ENCODE measurements around the gene LRRC26. TPM values are rescaled to one million over a fixed set of nuclear protein-coding genes. Genes with fewer than 3 reads are reported as not detected.

LRRC26 gene
- polyA plus RNA-seq, 2 of the 4 experiments (the other 2 are of a cell fraction), result 0.08 to 1.0 TPM

DNA sequence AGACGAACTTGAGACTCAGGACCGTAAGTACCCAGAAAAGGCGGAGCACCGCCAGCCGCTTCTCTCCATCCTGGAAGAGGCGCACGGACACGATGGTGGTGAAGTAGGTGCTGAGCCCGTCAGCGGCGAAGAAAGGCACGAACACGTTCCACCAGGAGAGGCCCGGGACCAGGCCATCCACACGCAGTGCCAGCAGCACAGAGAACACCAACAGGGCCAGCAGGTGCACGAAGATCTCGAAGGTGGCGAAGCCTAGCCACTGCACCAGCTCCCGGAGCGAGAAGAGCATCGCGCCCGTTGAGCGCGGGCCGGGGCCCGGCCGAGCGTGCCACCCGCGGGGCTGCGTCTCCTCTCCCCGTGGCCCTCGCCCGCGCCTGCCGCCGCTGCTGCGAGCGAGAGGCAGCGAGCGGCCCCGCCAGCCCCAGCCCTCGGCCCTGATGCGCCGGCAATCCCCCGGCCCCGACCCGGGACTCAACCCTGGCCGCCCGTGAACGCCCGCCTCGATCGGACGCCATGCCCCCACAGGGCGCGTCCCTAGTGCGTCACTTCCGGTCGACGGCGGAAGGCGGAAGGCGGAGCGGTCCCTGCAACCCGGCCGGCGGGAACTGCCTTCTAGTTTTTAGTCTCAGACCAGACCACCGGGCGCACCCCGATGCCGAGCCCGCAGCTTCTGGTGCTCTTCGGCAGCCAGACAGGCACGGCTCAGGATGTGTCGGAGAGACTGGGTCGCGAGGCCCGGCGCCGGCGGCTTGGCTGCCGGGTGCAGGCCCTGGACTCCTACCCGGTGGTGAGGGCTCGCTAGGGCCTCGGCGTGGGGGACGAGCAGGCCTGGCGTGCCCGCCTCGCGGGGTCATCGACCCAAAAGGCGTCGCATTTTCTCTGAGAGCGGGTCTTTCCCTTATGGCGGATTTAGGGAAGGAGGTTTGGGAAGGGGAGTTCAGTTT, 35.5 kb upstream of the LRRC26 start, which contains the start of the genes NDOR1 and TMEM203:
NDOR1 (plus strand) TSS at position 575 of the 944 bp plus-strand sequence; CDS start at position 653, 78 bp downstream.
TMEM203 (minus strand) TSS at position 523 of the 944 bp plus-strand sequence; CDS start at position 289, 234 bp downstream.
- peak within 1 kb of the TSS; percentile 93 for H3K4me3 ChIP-seq
- peaks cover 28% of the 10 kb centered on the region for H3K4me1 ChIP-seq
- peak; percentile 84 to 91 for DNase-seq (ENCODE audit: low read depth in 1 of 2, low spot score in 1 of 2)
- peak within 1 kb of the TSS; percentile 86 for H3K4me2 ChIP-seq
- CTCF ChIA-PET, result interaction anchor here (0.8 to 4.0 kb wide), 7 partner anchors 10 to 32 kb away, joined by 3 to 24 read pairs (median 4); partner anchors contain the start of genes RNF208, RNF224 and SSNA1
- no peak for FAIRE-seq
- WGBS (ENCODE audit: missing lambda C conversion rate), result 4% methylated on average over 27 of the region's 98 CpGs
- POLR2A ChIA-PET, result interaction anchor here (1.0 to 1.5 kb wide), 5 partner anchors 16 to 42 kb away, joined by 3 to 5 read pairs (median 4); partner anchors contain the start of gene TUBB4B
- peak; percentile 69 to 70 for ATAC-seq
- H3K27ac ChIP-seq, result peak within 1 kb of the TSS; percentile 93 to 97
- H3K9me3 ChIP-seq, result no peaks in the 10 kb centered on the region
- TF ChIP-seq RFX5 (IDR thresholded peaks at IDR 0.05) (no peak; the same call in 1 of the 2 replicates), ESRRA (IDR thresholded peaks at IDR 0.05; ENCODE audit: borderline replicate concordance, low read length) (0 out of 2 replicates have a peak, but pooled peaks have one; percentile 9), JUNB (IDR thresholded peaks at IDR 0.05) (no peak), HOXB5 (CRISPR knock-in tag; IDR thresholded peaks at IDR 0.05) (0 out of 2 replicates have a peak, but pooled peaks have one; percentile 20), SREBF2 (IDR thresholded peaks at IDR 0.05) (no peak), ZNF302 (CRISPR knock-in tag; IDR thresholded peaks at IDR 0.05) (no peak), MAFK (IDR thresholded peaks at IDR 0.05; ENCODE audit: partially characterized antibody) (no peak), NPAS2 (CRISPR knock-in tag; IDR thresholded peaks at IDR 0.05; ENCODE audit: borderline replicate concordance) (no peak), EHMT2 (IDR thresholded peaks at IDR 0.05; ENCODE audit: low read depth) (no peak), BHLHE40 (IDR thresholded peaks at IDR 0.05; ENCODE audit: low read depth, low read length) (no peak), NFE2L2 (conservative IDR thresholded peaks at IDR 0.05; ENCODE audit: low read length) (no peak), HOXA7 (CRISPR knock-in tag; IDR thresholded peaks at IDR 0.05) (no peak), RAD21 (conservative IDR thresholded peaks at IDR 0.05 in 1 of 2, IDR thresholded peaks at IDR 0.05 in 1 of 2) (no peak), CBX8 (IDR thresholded peaks at IDR 0.05) (no peak), TFCP2L1 (CRISPR knock-in tag; IDR thresholded peaks at IDR 0.05) (no peak), RARB (CRISPR knock-in tag; IDR thresholded peaks at IDR 0.05) (no peak), FOSL2 (IDR thresholded peaks at IDR 0.05) (no peak), FOSL2 (CRISPR knock-in tag; IDR thresholded peaks at IDR 0.05) (no peak), POLR2AphosphoS2 (conservative IDR thresholded peaks at IDR 0.05; ENCODE audit: low read length) (no peak), ZFP36 (IDR thresholded peaks at IDR 0.05; ENCODE audit: borderline replicate concordance, partially characterized antibody) (no peak), CHD2 (IDR thresholded peaks at IDR 0.05; ENCODE audit: low read length, partially characterized antibody) (no peak), EHF (CRISPR knock-in tag; IDR thresholded peaks at IDR 0.05) (no peak), PHF8 (IDR thresholded peaks at IDR 0.05; ENCODE audit: borderline replicate concordance, low read depth) (peak; percentile 57; the same call in 1 of the 2 replicates), KDM5A (IDR thresholded peaks at IDR 0.05) (peak; percentile 95), GATA3 (IDR thresholded peaks at IDR 0.05; ENCODE audit: borderline replicate concordance) (no peak)
- TF ChIP-seq, protein P1, sequence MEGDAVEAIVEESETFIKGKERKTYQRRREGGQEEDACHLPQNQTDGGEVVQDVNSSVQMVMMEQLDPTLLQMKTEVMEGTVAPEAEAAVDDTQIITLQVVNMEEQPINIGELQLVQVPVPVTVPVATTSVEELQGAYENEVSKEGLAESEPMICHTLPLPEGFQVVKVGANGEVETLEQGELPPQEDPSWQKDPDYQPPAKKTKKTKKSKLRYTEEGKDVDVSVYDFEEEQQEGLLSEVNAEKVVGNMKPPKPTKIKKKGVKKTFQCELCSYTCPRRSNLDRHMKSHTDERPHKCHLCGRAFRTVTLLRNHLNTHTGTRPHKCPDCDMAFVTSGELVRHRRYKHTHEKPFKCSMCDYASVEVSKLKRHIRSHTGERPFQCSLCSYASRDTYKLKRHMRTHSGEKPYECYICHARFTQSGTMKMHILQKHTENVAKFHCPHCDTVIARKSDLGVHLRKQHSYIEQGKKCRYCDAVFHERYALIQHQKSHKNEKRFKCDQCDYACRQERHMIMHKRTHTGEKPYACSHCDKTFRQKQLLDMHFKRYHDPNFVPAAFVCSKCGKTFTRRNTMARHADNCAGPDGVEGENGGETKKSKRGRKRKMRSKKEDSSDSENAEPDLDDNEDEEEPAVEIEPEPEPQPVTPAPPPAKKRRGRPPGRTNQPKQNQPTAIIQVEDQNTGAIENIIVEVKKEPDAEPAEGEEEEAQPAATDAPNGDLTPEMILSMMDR (IDR thresholded peaks at IDR 0.05), result no peak
- TF ChIP-seq, protein P2, sequence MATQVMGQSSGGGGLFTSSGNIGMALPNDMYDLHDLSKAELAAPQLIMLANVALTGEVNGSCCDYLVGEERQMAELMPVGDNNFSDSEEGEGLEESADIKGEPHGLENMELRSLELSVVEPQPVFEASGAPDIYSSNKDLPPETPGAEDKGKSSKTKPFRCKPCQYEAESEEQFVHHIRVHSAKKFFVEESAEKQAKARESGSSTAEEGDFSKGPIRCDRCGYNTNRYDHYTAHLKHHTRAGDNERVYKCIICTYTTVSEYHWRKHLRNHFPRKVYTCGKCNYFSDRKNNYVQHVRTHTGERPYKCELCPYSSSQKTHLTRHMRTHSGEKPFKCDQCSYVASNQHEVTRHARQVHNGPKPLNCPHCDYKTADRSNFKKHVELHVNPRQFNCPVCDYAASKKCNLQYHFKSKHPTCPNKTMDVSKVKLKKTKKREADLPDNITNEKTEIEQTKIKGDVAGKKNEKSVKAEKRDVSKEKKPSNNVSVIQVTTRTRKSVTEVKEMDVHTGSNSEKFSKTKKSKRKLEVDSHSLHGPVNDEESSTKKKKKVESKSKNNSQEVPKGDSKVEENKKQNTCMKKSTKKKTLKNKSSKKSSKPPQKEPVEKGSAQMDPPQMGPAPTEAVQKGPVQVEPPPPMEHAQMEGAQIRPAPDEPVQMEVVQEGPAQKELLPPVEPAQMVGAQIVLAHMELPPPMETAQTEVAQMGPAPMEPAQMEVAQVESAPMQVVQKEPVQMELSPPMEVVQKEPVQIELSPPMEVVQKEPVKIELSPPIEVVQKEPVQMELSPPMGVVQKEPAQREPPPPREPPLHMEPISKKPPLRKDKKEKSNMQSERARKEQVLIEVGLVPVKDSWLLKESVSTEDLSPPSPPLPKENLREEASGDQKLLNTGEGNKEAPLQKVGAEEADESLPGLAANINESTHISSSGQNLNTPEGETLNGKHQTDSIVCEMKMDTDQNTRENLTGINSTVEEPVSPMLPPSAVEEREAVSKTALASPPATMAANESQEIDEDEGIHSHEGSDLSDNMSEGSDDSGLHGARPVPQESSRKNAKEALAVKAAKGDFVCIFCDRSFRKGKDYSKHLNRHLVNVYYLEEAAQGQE (IDR thresholded peaks at IDR 0.05), result no peak
- TF ChIP-seq, protein P3, sequence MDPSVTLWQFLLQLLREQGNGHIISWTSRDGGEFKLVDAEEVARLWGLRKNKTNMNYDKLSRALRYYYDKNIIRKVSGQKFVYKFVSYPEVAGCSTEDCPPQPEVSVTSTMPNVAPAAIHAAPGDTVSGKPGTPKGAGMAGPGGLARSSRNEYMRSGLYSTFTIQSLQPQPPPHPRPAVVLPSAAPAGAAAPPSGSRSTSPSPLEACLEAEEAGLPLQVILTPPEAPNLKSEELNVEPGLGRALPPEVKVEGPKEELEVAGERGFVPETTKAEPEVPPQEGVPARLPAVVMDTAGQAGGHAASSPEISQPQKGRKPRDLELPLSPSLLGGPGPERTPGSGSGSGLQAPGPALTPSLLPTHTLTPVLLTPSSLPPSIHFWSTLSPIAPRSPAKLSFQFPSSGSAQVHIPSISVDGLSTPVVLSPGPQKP (IDR thresholded peaks at IDR 0.05; ENCODE audit: low read depth, low read length), result no peak
- TF ChIP-seq, protein P4, sequence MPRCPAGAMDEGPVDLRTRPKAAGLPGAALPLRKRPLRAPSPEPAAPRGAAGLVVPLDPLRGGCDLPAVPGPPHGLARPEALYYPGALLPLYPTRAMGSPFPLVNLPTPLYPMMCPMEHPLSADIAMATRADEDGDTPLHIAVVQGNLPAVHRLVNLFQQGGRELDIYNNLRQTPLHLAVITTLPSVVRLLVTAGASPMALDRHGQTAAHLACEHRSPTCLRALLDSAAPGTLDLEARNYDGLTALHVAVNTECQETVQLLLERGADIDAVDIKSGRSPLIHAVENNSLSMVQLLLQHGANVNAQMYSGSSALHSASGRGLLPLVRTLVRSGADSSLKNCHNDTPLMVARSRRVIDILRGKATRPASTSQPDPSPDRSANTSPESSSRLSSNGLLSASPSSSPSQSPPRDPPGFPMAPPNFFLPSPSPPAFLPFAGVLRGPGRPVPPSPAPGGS (IDR thresholded peaks at IDR 0.05), result peak; percentile 83; the same call in 1 of the 3 replicates
- TF ChIP-seq, protein P5, sequence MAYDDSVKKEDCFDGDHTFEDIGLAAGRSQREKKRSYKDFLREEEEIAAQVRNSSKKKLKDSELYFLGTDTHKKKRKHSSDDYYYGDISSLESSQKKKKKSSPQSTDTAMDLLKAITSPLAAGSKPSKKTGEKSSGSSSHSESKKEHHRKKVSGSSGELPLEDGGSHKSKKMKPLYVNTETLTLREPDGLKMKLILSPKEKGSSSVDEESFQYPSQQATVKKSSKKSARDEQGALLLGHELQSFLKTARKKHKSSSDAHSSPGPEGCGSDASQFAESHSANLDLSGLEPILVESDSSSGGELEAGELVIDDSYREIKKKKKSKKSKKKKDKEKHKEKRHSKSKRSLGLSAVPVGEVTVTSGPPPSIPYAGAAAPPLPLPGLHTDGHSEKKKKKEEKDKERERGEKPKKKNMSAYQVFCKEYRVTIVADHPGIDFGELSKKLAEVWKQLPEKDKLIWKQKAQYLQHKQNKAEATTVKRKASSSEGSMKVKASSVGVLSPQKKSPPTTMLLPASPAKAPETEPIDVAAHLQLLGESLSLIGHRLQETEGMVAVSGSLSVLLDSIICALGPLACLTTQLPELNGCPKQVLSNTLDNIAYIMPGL (CRISPR knock-in tag; IDR thresholded peaks at IDR 0.05; ENCODE audit: borderline replicate concordance), result no peak

All from A549 (cell line).